Bronchial epithelial cell (primary cell): Measurements from ENCODE around the gene PREB. TPM values are rescaled to one million over a fixed set of nuclear protein-coding genes. Genes with fewer than 3 reads are reported as not detected.
"Not testable (repeated sequence)": the region's sequence is repeated elsewhere in the genome, so short reads cannot be mapped to it uniquely, and the experiment has no call there.

Source experiments
- DNase-seq: peaks from one replicate; pipeline ENCODE4 v3.0.0-alpha.2; 2010; ENCODE audit warnings: low read depth
- FAIRE-seq: peaks from 2 replicates; lab custom pipeline; 2011; peaks lifted over from hg19 to GRCh38; lab: Jason Lieb, UNC
- H3K27me3 ChIP-seq: 2 replicates; pipeline ENCODE4 v1.5.1; 2011; ENCODE audit warnings: low read length; ENCODE audit not compliant: control insufficient read depth, insufficient read depth
- H3K36me3 ChIP-seq: 2 replicates; pipeline ENCODE4 v1.5.1; 2011; ENCODE audit warnings: low read length; ENCODE audit not compliant: control insufficient read depth, insufficient read depth
- H3K4me3 ChIP-seq: 2 replicates; pipeline ENCODE4 v1.5.1; 2011; ENCODE audit warnings: mild to moderate bottlenecking, low read depth, low read length, control low read depth
- CTCF ChIP-seq: IDR thresholded peaks from 2 replicates; pipeline ENCODE4 v1.5.1; 2011; ENCODE audit warnings: mild to moderate bottlenecking, moderate library complexity, low read length, control low read depth, inconsistent platforms; ENCODE audit not compliant: insufficient read depth, severe bottlenecking
- total RNA-seq: library from RNA; depleted of rRNA; stranded (reverse); fragments of >200 nt; gene quantifications from 2 replicates; pipeline ENCODE4 v1.2.1, GENCODE V29; 2014

The PREB gene
- total RNA-seq, 1 donor from 2014 or later = 46.1 TPM

- TF ChIP-seq CTCF = no peak
- Histone ChIP-seq H3K4me3 (no peak overlapping the region), H3K36me3 (no peaks in the 10 kb centered on the region), H3K27me3 (peaks cover 7% of the 10 kb centered on the region)
- FAIRE-seq = peak; percentile 13
- DNase-seq = no peak
Measured at GRCh38 chr2:27177441-27178351, 43.3 kb upstream of the PREB start.

- not testable (repeated sequence) for FAIRE-seq, DNase-seq, H3K4me3 ChIP-seq, H3K36me3 ChIP-seq, H3K27me3 ChIP-seq
Measured at GRCh38 chr2:27175781-27176180, 41.3 kb upstream of the PREB start.

- H3K36me3 ChIP-seq = no peaks in the 10 kb centered on the region
- no peak for TF ChIP-seq CTCF
- H3K4me3 ChIP-seq = no peak overlapping the region
- H3K27me3 ChIP-seq = peaks cover 7% of the 10 kb centered on the region
- DNase-seq (no peak), FAIRE-seq (no peak)
Measured at GRCh38 chr2:27175330-27175729, 40.9 kb upstream of the PREB start.

GRCh38 chr2:27174638-27175037 lies 40.2 kb upstream of the PREB start:
- no peak for TF ChIP-seq CTCF
- DNase-seq (no peak), FAIRE-seq (no peak)
- H3K36me3 ChIP-seq = no peaks in the 10 kb centered on the region
- peaks cover 7% of the 10 kb centered on the region for H3K27me3 ChIP-seq
- no peak overlapping the region for H3K4me3 ChIP-seq

- no peak for FAIRE-seq
- Histone ChIP-seq H3K36me3 (no peaks in the 10 kb centered on the region), H3K4me3 (no peak overlapping the region), H3K27me3 (peaks cover 7% of the 10 kb centered on the region)
- no peak for TF ChIP-seq CTCF
- DNase-seq = no peak
Measured at GRCh38 chr2:27171351-27171848, 37.0 kb upstream of the PREB start.

GRCh38 chr2:27170581-27171337 lies 36.3 kb upstream of the PREB start:
- H3K27me3 ChIP-seq = peaks cover 7% of the 10 kb centered on the region
- DNase-seq (no peak), FAIRE-seq (no peak)
- H3K36me3 ChIP-seq = no peaks in the 10 kb centered on the region
- no peak for TF ChIP-seq CTCF
- no peak overlapping the region for H3K4me3 ChIP-seq
